T-helper 1 cell (primary cell): ENCODE data around the gene ZBTB22.
A peak's percentile ranks its signal among the peaks of the same experiment; 100 is the strongest.
"Not testable (repeated sequence)": the region's sequence is repeated elsewhere in the genome, so short reads cannot be mapped to it uniquely, and the experiment has no call there.

ENCODE experiments used
- DNase-seq, 5 donors: peaks; one replicate each; pipeline ENCODE4 v3.0.0-alpha.2; 2012 to 2020
- total RNA-seq, 4 donors: gene quantifications; one replicate each; lab custom pipeline; 2026; lab: John Stamatoyannopoulos, UW

The ZBTB22 gene, protein sequence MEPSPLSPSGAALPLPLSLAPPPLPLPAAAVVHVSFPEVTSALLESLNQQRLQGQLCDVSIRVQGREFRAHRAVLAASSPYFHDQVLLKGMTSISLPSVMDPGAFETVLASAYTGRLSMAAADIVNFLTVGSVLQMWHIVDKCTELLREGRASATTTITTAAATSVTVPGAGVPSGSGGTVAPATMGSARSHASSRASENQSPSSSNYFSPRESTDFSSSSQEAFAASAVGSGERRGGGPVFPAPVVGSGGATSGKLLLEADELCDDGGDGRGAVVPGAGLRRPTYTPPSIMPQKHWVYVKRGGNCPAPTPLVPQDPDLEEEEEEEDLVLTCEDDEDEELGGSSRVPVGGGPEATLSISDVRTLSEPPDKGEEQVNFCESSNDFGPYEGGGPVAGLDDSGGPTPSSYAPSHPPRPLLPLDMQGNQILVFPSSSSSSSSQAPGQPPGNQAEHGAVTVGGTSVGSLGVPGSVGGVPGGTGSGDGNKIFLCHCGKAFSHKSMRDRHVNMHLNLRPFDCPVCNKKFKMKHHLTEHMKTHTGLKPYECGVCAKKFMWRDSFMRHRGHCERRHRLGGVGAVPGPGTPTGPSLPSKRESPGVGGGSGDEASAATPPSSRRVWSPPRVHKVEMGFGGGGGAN
- 23.8 to 26.3 (median 24.6) reads per million in 4 donors for total RNA-seq

GRCh38 chr6:33317669-33318425 is at the start of gene ZBTB22:
Gene ZBTB22, minus strand, starts transcription at chr6:33317744. Its CDS starts 828 bp downstream, at chr6:33316916.
- DNase-seq = peak; percentile 90 to 98 (median 94)

DNA sequence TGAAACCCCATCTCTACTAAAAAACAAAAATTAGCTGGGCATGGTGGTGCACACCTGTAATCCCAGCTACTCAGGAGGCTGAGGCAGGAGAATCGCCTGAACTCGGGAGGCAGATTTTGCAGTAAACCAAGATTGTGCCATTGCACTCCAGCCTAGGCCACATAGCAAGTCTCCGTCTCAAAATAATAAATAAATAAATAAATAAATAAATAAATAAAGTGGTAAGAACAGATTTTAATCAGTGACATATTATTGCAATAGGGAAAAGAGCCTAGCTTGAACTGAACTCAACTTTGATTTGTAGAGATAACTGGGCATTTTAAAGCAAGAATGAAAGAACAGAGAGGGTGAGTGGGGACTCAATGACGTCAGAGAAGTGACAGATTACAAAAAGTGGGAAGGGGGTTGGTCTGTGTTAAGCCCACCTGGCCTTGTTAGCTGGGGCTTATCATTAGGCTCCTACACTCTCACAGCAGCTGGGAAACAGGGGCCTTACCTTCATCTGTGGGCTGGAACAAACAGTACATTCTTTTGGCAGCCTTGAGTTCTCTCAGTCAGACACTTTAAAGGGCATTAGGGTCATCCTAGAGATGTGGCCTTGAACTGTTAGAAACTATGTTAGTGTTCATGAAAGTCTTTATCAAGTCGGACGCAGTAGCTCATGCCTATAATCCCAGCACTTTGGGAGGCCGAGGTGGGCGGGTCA is 49.6 kb upstream of the ZBTB22 start:
- DNase-seq = no peak

GRCh38 chr6:33365206-33365971 is 47.8 kb upstream of the ZBTB22 start:
- DNase-seq = not testable (repeated sequence)

DNA sequence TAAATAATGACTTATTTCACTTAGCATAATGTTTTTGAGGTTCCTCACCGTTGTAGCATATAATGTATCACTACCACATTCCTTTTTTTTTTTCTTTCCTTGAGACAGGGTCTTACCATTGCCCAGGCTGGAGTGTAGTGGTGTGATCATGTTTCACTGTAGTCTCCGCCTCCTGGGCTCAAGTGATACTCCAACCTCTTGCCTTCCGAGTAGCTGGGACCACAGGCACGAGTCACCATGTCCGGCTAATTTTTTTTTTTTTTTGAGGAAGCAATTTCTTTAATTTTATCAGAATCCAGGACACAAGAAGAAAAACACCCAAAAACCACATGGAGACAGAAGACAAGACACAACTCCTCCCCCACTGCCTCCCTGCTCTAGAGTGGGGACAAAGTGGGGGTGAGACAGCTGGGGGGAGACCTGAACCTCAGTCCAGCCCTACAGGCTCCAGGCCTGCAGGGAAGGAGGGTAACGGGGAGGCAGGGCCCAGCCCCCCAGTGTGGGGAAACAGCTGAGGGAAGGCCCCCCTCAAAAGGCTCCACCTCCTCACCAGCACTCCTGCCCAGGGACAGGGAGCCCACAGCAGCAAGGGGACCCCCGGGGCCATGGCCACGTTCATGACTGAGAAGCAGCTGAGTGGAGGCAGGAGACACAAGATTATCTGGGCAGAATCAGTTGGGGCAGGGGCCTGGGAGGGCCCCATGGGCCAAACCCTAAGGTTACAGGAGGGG is 47.1 kb upstream of the ZBTB22 start:
- DNase-seq = not testable (repeated sequence)

- DNase-seq = not testable (repeated sequence)
Observed at GRCh38 chr6:33363486-33363885, 45.9 kb upstream of the ZBTB22 start.

- no peak for DNase-seq
Observed at GRCh38 chr6:33359331-33359730, 41.8 kb upstream of the ZBTB22 start.

DNA sequence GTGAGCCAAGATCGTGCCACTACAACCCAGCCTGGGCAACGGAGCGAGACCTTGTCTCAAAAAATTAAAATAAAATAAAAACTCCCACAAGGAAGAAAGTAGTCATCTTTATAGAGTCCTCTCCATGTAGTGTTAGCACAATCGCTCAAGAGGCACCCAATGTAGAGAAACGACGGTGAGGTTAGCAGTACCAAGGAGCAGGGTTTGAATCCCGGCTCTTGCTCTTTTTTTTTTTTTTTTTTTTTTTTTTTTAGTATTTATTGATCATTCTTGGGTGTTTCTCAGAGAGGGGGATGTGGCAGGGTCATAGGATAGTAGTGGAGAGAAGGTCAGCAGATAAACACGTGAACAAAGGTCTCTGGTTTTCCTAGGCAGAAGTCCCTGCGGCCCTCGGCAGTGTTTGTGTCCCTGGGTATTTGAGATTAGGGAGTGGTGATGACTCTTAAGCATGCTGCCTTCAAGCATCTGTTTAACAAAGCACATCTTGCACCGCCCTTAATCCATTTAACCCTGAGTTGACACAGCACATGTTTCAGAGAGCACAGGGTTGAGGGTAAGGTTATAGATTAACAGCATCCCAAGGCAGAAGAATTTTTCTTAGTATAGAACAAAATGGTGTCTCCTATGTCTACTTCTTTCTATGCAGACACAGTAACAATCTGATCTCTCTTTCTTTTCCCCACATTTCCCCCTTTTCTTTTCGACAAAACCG is 39.8 kb upstream of the ZBTB22 start:
- not testable (repeated sequence) for DNase-seq

DNA sequence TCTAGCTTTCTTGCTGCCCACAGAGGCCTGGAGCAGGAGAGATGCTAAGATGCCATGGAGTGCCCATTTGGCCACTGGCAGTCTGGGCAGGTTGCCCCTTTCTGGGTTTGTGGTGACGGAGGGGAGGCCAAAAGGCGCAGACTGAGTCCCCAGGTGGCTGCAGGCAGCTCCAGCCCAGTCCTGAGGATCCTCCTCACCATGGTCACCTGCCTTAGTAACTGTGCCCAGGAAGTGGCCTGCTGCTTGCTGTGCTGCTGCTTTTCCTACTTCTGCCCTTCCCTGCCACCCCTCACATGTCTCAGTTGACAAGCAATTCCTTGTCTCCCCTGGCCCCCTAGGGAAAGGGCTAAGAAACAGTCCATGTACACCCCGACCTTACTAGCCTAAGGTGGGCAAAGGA is 38.8 kb upstream of the ZBTB22 start:
- DNase-seq = no peak

DNA sequence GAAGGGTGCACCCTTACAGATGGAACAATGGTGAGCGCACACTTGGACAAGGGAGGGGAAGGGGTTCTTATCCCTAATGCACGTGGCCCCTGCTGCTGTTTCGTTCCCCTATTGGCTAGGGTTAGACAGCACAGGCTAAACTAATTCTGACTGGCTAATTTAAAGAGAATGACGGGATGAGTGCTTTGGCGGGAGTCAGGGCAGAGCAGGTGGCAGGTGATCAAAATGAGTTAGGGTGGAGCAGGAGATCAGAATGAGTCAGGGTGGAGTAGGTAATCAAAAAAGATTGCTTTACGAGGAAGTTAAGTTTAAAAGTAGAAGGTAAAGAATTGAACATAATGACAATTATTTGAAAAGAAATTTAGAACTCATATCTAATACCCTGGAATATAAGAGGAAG is 38.3 kb upstream of the ZBTB22 start:
- DNase-seq = not testable (repeated sequence)

- DNase-seq = no peak
Observed at GRCh38 chr6:33347816-33348215, 30.3 kb upstream of the ZBTB22 start.

DNA sequence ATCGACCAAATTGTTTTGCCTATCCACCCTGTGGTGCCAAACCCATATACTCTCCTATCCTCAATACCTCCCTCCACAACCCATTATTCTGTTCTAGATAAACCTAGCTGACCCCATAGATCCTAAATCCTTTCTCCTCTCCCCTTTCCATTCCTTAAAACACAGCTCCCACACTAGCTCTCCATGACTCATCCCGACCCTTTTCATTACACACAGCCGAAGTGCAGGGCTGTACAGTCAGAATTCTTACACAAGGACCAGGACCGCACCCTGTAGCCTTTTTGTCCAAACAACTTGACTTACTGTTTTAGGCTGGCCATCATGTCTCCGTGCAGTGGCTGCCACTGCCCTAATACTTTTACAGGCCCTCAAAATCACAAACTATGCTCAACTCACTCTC is 29.4 kb upstream of the ZBTB22 start:
- not testable (repeated sequence) for DNase-seq

DNA sequence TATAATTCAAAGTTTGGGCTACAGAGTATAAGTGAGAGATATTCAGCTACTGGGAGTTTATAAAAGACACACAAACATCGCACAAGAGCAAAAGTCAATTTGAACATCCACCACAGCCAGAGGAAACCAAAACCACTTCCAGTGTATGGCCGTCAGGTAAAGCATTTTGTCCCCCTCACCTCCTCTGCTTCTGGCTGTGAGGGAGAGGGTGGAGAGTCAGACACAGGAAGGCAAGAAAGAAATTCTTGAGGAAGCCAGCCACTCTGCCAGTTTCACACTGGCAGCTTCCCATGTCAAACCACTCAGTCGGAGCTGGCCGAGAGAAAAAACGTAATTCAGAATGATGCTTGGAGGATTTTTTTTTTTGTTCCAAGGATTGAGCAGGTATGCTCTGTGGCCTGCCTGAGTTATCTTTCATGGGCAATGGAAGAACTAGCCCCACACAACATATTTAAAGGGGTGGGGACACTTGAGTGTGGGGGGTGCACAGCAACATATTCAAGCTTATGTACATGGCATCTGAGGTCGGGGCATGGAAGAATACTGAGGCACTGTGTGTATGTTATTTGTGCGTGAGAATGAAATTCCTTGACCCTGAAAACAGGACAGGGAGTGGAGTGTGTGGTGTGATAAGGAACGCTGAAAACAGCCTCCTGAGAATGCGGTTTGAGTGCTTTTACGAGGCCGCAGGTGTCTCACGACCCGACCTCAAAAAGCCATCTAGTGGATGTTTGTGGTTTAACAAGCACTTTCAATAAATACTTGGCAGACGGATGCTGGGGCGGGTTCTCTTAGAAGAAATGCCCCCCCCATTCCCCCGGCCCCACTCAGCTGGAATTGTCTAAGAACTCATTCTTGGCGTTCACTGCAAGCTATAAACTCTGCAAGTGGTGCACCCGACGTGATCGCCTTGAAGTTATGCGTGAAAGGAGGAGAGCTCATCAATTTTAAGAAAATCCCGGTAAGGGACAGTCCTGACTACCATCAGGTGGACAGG is 27.5 kb upstream of the ZBTB22 start:
- peak; percentile 44 to 85 (median 62) for DNase-seq

DNA sequence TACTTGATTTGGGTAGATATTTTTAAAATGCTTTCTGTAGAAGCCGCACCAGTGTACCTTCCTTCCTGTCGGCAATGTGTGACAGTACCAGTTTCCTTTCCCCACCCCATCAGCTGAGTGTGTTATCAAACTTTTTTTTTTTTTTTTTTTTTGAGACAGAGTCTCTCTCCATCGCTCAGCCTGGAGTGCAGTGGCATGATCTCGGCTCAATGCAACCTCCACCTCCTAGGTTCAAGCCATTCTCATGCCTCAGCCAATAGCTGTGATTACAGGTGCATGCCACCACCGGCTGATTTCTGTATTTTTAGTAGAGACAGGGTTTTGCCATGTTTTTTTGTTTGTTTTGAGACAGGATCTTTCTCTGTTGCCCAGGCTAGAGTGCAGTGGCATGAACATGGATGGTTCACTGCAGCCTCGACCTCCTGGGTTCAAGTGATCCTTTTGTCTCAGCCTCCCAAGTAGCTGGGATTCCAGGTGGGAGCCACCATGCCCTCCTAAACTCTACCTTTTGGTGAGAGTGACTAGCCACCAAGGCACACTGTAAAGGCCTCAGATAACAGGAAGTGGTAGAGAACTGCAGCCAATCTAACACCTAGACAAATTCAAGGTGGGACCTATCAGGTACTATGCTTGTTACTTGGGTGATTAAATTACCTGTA is 26.5 kb upstream of the ZBTB22 start:
- DNase-seq = peak; percentile 52 to 83 (median 70)

- not testable (repeated sequence) for DNase-seq
Observed at GRCh38 chr6:33343606-33343952, 26.0 kb upstream of the ZBTB22 start.

DNA sequence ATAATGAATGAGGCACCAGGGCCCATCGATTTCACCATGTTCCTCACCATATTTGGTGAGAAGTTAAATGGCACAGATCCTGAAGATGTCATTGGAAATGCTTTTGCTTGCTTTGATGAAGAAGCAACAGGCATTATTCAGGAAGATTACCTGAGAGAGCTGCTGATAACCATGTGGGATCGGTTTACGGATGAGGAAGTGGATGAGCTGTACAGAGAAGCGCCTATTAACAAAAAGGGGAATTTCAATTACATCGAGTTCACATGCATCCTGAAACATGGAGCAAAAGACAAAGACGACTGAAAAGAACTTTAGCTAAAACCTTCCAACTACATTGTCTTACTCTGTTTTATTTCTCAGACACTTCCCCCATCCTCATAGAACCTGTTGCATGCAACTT is 21.6 kb upstream of the ZBTB22 start:
- no peak for DNase-seq

DNA sequence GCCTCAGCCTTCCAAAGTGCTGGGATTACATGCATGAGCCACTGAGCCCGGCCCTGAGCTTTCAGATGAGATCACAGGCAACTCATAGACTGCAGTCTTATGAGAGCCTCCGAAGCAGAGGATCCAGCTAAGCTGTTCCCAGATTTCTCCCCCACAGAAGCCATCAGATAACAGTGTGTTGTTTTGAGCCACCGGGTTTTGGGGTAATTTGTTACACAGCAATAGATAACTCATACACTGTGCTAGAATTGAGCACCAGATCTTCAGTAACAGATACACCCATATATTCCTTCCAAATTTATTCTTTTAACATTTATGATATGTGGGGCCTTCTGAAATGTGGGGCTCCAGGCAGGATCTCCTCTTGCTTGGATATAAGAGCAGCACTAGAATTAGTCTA is 19.0 kb upstream of the ZBTB22 start:
- no peak for DNase-seq

- DNase-seq = no peak
Observed at GRCh38 chr6:33335916-33336315, 18.4 kb upstream of the ZBTB22 start.

- no peak for DNase-seq
Observed at GRCh38 chr6:33333666-33334065, 16.1 kb upstream of the ZBTB22 start.

- no peak for DNase-seq
Observed at GRCh38 chr6:33330736-33331135, 13.2 kb upstream of the ZBTB22 start.
